HT-29 (cell line): ENCODE data around the gene CD44. TPM values are rescaled to one million over a fixed set of nuclear protein-coding genes. Genes with fewer than 3 reads are reported as not detected.

ENCODE experiments used
- DNase-seq: peaks from one replicate; pipeline ENCODE4 v3.0.0-alpha.2; 2015; ENCODE audit warnings: low spot score
- total RNA-seq: library from RNA; depleted of rRNA; stranded (reverse); fragments of >200 nt; shearing (Covaris generic); gene quantifications from 2 replicates; pipeline ENCODE4 v1.2.3, GENCODE V29; 2014

CD44 gene
- total RNA-seq, 1 experiment from 2014 or later, result 159 TPM

DNA sequence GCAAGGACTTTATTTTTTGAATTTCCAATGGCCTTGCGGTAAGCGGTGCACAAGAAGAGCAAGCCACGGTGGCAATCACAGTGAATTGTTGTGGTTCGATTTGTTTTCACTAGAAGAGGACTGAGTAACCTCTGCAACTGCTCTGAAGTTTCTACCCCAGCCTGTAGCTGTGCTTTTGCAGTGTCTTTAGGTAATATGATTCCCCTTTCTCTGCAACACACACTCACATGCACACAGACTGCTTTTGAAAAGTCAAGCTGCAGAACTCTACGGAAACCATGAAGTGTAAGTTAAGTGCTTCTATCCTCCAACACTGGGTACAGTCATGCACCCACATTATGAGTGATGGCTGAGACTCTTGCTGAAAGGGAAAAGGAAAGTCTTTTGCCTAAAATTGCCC is 38.4 kb downstream of the CD44 start:
- DNase-seq, result no peak

DNA sequence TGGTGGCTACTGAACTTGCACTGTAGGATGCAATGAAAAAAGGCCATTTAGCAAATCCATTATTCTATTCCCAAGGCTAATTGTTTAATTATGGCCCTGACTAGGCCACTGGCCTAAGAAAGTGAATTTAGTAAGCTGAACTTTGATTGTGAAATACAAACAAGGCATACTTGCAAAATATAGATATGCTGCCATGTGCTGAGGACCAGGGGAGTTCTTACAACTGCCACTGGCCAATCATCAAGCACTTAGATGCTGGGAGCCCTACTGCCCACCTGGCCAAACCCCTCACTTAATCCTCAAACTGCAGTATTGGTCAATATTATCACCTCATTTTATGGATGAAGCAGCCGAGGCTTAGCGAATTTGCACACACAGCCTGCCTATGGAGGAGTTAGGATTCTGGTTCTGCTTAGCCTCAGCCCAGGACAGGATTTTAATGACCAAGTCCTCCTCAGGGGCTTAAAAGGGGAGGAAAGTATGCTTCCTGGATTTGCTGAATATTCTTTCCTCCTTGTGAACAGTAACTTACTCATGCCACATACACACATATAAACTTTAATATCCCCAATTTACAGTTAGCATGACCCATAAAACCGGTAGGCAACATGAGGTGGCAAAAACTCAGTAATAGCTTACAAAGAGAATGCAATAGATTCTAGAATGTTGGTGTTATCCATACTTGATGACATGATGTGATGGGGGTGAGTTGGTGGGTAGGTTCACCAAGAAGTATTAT is 39.3 kb downstream of the CD44 start:
- DNase-seq, result no peak

DNA sequence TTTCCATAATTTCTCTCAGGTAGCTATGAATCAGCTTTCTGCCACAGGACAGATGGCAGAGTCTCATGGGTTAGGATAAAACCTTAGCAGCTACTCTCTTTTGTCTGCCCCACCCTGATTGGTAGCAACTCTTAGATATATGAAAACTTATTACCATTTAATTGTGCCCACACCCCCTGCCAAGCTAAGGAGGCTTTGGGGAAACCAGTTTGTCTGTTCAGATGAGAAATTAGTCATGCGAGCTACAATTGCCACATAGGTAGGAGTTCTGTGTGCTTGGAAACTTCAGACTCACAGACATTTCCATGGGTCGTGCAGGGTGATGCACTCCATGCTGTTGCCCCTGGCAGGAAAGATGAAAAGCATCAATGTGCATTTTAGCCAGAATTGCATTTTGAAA is 39.9 kb downstream of the CD44 start:
- no peak for DNase-seq

DNA sequence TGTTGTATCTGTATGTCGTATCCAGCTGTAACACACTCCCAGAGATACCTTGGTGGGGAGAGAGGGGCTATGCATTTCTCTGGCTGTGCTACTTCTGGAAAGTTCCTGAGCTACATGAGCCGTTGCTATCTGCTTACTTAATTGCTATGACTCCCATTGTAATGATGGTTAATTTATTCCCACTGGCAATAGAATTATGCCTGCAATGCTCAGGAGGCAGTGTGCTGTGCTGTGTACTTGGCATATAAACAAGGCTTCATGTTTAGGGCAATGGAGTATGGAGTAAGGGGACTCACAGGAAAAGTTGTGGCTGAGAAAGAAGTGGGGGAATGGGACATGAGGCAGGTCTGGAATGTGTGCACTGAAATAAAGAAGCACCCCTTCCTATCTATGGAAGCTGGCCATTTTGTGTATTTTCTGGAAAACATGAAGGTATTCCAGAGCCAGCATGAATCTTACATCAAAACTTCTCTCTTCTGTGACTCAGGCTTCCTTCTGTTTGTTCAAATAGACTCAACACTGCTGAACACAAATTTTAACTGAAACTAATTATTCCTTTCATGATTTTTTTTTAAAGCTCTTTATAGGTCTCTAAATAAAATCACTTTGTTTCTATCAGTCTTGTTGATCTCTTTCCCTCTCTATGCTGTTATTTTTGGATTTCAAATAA is 40.6 kb downstream of the CD44 start:
- DNase-seq, result no peak

DNA sequence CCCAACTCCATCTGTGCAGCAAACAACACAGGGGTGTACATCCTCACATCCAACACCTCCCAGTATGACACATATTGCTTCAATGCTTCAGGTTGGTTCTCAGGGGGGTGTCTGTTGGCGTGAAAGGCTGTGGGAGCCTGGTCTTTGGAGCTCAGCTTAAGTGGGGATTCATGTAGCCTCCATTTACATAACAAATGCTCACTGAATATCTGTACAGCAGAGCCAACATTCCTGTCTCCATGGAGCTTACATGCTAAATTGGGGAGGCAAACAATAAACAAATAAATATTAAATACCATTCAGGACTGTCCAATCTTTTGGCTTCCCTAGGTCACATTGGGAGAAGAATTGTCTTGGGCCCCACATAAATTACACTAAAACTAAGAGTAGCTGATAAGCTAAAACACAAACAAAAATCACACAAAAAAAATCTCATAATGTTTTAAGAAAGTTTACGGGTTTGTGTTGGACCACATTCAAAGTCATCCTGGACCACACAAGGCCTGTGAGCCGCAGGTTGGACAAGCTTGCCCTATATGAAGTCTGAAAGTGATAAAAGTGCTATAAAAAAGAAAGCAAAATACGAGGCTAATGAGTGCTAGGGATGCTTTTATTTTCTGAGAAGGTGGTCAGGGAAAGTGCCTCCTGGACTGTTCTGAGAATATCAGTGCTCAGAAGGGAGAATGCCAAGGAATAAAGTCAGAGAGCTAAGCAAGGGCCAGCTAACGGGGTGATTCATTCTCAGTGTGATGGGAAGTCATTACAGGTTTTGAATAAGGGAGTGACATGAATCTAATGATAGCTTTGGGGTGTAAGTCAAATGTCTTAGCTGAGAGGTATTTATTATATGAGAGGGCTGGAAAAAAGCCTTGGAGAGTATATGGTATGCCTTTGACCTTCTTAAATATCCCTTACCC is 41.6 kb downstream of the CD44 start:
- DNase-seq, result no peak

DNA sequence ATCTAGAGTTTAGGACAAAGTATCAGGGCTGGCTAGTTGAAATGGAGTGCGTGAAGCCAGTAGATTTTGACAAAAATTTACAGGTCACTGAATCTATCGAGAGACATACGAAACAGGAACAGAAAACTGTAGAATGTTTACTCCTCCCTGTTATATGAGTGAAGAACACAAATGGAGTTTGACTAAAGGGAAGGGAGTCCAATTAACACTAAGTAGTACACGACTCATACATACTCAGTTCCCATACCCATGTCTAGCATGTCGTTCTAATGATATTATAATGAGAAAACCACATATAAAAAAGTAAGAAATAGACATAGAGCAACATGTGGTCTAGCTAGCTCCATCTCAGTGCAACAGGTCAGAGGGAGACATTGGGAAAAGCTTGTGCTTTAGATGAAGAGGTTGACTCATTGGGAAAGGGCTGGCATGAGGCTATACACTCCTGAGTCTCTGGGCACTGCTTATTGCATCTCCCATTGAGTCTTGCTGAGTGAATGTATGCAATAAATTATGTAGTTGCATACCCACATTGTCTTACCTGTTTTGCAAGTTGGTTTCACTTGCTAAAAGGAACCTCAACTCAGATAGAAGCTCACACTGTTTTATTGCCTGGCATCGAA is 43.5 kb downstream of the CD44 start:
- DNase-seq, result peak; percentile 34

DNA sequence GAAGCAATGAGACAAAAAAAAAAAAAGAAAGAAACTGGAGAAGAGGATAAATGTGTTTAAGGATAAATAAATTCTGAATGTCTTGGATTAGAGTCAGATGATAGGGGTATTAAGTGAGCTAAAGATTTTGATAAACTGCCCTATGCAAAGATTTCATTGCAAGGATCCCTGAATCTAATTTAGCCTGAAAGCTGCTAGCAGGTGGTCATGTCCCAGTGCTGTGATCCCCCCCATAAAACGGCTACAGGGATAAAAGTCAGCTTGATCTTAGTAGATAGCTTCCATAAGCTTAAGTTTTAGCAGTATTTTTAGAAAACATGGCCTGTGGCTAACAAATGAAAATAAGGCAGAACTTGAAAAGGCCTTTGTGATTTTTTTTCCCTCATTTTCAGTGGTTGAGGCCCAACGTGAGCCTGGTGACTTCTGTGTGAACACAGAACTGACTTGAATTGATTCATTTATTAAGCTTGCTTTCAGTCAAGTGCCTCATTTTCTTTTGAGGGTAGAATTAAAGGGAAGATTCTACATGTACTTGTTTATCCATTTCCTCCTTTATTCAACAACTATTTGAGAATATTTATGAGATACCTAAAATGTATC is 44.5 kb downstream of the CD44 start:
- DNase-seq, result no peak

DNA sequence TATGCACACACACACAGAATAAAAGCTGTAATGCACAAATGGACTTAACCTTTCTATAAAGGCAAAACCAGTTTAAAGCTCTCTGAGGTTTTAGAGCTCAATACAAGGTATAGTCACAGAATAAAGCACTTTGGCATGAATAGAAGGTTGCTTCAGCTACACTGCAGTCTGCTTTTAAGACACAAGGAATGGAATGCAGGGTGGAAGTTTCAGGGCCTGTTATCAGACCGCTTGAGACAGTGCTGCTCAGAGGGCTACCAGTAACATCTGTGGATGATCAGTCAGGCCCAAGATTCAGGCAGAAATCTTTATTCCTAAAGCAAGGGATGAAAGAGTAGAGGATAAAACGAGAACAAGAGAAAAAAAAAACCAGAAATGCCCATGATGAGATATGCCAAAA is 46.7 kb downstream of the CD44 start:
- no peak for DNase-seq

DNA sequence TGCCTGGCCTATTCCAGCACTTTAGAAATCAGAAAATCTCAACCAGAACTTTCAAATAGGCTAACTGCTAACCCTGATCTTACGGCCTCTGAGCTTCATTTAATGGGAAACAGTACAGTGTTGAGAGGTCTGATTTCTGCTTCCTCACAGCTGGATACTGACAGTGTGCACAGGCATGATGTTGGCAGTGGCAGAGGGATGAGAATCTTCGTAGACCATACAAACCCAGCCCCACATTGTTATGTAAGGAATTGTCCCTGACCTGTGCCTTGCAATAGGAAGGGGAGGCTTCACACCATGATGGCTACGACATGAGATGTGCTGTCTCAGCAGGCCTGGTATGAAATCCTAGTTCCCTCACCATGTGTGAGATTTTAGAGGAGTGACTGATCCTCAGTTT is 49.0 kb downstream of the CD44 start:
- no peak for DNase-seq

DNA sequence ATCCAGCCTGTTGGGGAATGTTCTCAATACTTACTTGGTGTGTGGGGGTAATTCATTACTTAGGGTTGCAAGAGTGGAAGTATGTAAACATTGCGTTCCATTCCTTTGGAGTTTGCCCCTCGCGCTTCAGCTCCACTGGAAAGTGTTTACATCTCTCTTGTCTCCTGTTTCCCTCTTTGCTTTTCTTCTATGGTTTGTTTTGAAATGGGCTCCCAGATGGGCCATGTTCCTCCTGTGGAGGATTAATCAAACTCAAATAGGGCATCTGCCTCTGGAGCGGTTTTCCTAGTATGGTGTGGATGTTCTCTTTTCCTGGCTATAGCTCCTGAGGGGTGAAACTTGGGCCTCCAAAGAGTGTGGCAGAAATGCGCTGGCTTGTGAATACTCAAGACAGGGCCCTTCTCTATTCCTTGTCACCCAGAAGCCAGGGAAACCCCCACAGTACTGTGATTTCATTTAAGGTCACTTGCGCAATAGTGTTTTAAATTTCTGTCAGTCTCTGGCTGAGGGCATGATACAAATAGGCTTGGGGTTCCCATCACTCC is 51.9 kb downstream of the CD44 start:
- DNase-seq, result no peak

DNA sequence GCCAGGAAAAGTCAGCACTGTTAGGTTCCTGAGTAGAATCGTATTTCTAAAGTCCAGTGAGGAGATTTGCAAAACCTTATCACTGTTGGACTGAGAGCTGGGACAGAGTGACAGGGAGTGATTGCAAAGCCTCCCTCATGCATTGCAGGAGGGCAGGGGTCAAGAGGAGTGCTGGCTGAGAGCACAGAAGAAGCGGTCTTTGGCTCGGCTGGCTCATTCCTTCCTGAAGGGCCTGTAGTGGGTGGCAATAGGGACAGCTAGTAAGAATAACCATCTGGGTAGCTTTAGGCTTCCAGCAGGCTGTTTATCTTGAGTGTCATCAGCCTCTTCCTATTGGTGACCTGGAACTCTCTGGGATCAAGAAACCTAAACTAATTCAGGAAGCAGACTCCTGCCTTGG is 53.4 kb downstream of the CD44 start:
- no peak for DNase-seq

DNA sequence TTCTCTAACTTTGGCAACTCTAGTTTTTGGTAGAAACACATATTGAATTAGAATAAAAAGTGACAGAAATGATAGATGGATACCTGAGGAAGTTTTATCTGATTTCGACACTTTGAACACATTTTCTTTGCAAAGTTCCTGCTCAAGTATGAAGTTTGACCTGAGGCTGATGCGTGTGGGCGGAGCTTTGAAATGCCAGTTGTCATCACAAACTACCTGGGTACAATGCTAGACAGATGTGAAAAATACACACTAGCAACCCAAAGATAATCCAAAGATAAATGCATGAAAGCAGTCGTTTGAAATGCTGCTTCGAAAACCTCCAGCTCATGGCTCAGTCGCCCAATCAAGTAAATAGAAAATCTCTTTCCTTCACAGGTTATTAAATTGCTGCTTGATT is 54.8 kb downstream of the CD44 start:
- no peak for DNase-seq

DNA sequence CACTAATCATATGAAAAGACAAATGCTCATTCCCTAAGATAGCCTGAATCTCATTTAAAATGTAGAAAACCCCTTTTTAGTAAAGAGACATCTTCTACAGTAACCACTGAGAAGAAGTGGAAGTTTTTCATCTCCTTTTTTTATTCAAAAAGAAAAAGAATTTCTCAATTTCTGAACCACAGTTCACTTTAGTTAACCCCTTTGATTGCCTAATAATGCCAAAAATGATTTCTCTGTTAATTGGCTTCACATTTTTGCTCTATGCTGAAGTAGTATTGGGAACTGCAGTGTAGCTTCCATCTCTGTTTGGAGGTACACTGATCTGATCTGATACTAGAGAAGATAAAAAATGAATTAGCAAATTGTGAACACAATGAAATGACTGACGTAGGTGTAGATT is 58.3 kb downstream of the CD44 start:
- DNase-seq, result no peak

DNA sequence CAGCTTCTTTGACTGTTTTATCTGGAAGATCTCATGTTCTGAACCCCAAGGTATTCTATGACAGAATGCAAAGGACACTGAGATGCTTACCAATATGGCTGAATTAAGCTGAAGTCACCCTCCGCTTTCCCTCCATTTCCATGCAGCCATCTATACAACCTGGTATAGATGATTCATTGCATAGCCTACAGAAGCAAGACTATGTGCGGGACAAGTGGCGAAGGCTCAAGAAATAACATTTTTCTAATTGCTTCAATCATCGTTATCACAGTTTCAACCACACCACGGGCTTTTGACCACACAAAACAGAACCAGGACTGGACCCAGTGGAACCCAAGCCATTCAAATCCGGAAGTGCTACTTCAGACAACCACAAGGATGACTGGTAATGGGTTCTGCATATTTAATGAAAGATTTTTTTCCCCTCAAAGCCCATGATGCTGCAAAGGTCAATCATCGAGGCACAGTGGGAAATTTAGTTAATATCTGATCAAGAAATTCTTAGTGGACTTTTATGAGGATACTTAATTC is 61.9 kb downstream of the CD44 start:
- DNase-seq, result no peak

DNA sequence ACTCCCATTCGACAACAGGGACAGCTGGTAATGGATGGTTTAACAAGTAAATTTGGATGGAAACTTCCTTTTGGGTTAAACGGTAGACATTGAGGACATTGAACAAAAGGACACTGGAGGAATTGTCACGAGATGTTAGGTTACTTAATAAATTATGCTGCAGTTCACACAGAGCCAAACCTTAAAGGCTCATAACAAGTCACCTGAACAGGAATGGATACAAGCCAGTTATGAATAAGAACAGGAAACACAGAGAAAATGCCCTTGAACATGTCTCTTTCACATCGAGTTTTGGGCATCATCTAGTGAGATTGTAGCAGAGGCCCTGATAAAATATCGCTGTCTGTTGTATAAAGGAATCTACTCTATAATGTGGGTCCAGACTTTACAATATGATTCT is 65.6 kb downstream of the CD44 start:
- DNase-seq, result no peak

DNA sequence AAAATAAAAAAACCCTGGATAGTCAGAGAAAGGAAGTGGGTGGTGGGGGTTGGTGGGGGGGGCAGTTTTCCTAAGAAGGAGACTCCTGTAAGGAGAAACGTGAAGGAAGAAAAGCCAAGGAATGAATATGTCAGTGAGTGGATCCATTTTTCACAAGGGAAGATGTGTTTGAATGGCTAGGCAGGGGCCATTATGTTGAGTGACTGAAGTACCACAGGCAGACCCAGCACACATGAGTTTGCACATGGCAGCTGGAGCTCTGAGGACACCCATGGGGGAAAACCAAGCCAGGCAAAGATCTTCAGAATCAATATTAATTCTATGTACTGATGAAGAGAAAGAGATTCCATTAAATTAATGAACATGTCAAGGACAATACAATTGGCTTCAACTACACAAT is 67.6 kb downstream of the CD44 start:
- no peak for DNase-seq

DNA sequence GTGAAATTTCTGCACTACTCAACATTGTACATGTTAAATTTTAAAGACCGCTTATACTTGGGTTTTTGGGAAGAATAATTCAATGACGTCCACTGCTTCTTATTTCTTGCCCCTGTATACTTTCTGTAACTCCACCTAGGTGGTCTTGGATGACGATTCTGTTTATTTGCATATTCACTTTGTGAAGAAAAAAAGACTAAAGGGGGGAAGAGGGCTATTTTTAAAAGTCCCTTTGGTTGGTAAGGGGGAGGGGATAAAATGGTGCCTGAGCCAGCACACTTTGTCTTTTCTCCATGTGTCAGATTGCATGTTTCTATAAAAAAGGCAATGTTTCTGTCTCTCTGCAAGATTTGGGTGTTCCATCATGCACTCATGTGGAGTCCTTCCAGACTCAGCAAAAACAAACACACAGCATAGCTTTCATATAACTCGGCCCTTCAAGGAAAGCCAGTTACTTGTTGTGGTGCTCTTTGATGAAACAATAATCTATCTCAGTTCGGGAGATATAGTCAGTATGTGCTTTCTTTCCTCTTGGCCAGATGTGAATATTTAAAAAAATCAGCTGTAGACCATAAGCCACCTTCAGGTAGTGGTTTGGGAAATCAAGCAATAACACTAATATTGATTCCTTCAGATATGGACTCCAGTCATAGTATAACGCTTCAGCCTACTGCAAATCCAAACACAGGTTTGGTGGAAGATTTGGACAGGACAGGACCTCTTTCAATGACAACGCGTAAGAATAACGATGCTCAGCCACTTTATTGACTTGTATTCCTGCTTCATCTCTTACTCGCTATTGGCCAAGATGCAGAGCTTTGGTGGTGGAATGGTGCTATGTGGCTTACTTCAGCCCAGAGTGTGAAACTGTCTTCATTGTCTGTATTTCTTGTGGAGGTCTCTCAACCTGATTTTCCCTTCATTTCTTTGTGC is 68.8 kb downstream of the CD44 start:
- no peak for DNase-seq

DNA sequence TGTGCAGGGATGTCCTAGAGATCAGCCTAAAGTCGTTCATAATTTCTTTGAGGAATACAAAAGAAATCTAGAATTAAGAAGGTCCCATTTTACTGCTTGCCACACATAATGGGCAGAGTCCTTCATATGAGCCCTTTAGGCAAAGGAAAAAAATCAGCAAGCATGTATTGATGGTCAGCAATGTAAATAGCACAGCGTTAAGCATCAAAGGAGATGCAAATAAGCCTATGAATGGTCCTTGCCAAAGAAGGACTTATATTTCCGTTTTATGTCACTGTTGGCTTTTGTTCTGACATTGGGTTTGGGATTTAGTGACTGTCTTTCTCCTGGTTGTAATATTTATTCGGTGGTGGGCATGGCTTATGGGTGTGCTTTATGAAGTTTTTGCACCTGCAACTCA is 69.8 kb downstream of the CD44 start:
- no peak for DNase-seq

DNA sequence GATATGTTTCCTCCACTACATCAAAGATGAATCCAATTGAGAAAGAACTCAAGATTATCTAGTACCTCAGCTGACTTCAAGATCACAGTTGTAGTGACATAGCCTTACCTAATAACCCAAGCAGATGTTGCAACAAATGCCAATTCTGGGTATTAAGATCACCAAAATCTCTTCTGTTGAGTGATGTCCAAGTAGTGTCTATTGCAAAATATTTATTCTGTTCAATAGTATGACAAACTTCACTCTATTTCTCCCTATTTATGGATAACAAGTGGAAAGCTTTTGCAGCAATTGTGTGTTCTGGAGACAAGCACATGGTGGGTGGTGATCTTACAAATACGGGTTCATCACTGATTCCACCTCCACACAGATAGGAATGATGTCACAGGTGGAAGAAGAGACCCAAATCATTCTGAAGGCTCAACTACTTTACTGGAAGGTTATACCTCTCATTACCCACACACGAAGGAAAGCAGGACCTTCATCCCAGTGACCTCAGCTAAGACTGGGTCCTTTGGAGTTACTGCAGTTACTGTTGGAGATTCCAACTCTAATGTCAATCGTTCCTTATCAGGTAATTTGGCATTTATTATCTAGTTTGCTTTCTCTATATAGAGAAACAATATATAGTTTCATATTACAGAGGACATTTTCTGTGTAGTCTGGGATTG is 72.0 kb downstream of the CD44 start:
- no peak for DNase-seq
